Body of pancreas (tissue), 4 donors: ENCODE measurements around the gene ADPRS.

Source experiments
- CTCF ChIP-seq, 7 experiments: fragments of 450-650 bp in 4 of 7; fragments of 200-600 bp in 3 of 7; sonication (generic) in 3 of 7; IDR thresholded peaks; one replicate each; pipeline ENCODE4 v1.5.1; 2016 to 2019; ENCODE audit warnings: antibody characterized with exemption in 7 of 7
- POLR2A ChIP-seq, 3 donors: fragments of 450-650 bp; IDR thresholded peaks; one replicate each; pipeline ENCODE4 v1.6.1; 2016; ENCODE audit warnings: antibody characterized with exemption in 3 of 3, mild to moderate bottlenecking in 2 of 3

- no peak for TF ChIP-seq CTCF (IDR thresholded peaks at IDR 0.05)
- no peak for TF ChIP-seq POLR2A (IDR thresholded peaks at IDR 0.05)
These were observed 1.2 kb upstream of the ADPRS start for GRCh38 chr1:36087233-36088123.
